ENCODE results near the gene NLRX1. TPM values are rescaled to one million over a fixed set of nuclear protein-coding genes. Genes with fewer than 3 reads are reported as not detected.
"Not testable (repeated sequence)": the region's sequence is repeated elsewhere in the genome, so short reads cannot be mapped to it uniquely, and the experiment has no call there.

NLRX1 gene
- total RNA-seq, 1 experiment from 2014 or later: 7.2 TPM

- Mint-ChIP-seq H3K27me3 (ENCODE audit: insufficient read depth, unreplicated experiment) (no peaks in the 10 kb centered on the region), H3K4me1 (ENCODE audit: low read depth, unreplicated experiment) (peaks cover 15% of the 10 kb centered on the region), H3K4me3 (ENCODE audit: unreplicated experiment) (no peak overlapping the region), H3K36me3 (ENCODE audit: insufficient read depth, unreplicated experiment) (no peaks in the 10 kb centered on the region), H3K27ac (ENCODE audit: unreplicated experiment) (no peak overlapping the region), H3K9me3 (ENCODE audit: unreplicated experiment) (no peaks in the 10 kb centered on the region)
- no peak for TF ChIP-seq CTCF (IDR thresholded peaks at IDR 0.05; ENCODE audit: insufficient read depth in 1 of 2, low read depth in 1 of 2, low read length in 1 of 2, severe bottlenecking in 1 of 2, unreplicated experiment in 1 of 2)
- POLR2A ChIA-PET: no interaction called here
- no TSS peak for BruUV-seq (replicated peaks)
- intact Hi-C loops (cut with micrococcal nuclease; ENCODE audit: unreplicated experiment): no loop called here
- Histone ChIP-seq H3K4me3 (ENCODE audit: low read depth, low read length) (no peak overlapping the region), H3K27me3 (replicated peaks; ENCODE audit: control insufficient read depth, insufficient read depth, low read length) (no peaks in the 10 kb centered on the region), H3K36me3 (ENCODE audit: control insufficient read depth, insufficient read depth, low read length) (no peaks in the 10 kb centered on the region), H3K9me3 (no peaks in the 10 kb centered on the region), H3K4me1 (peaks cover 17% of the 10 kb centered on the region)
- no peak for DNase-seq
- CTCF ChIA-PET: interaction anchor here (0.5 to 1.6 kb wide), 2 partner anchors 15 to 75 kb away, joined by 3 to 4 read pairs; no protein-coding TSS in a partner anchor
Measured at GRCh38 chr11:119181677-119182412, 13.3 kb downstream of the NLRX1 start.

GRCh38 chr11:119184399-119184798, 15.9 kb downstream of the NLRX1 start:
- BruUV-seq (replicated peaks); H3K27me3 Mint-ChIP-seq (ENCODE audit: insufficient read depth, unreplicated experiment); H3K4me3 ChIP-seq (ENCODE audit: low read depth, low read length); H3K36me3 Mint-ChIP-seq (ENCODE audit: insufficient read depth, unreplicated experiment); H3K9me3 Mint-ChIP-seq (ENCODE audit: unreplicated experiment); H3K36me3 ChIP-seq (ENCODE audit: control insufficient read depth, insufficient read depth, low read length); H3K9me3 ChIP-seq; H3K27me3 ChIP-seq (replicated peaks; ENCODE audit: control insufficient read depth, insufficient read depth, low read length); H3K27ac Mint-ChIP-seq (ENCODE audit: unreplicated experiment); DNase-seq; H3K4me3 Mint-ChIP-seq (ENCODE audit: unreplicated experiment); POLR2A ChIA-PET; intact Hi-C loops (cut with micrococcal nuclease; ENCODE audit: unreplicated experiment): not testable (repeated sequence)
- CTCF ChIA-PET: interaction anchor here (0.9 kb wide), 1 partner anchor 128 kb away, joined by 3 read pairs; no protein-coding TSS in a partner anchor
- H3K4me1 ChIP-seq: peaks cover 26% of the 10 kb centered on the region
- peaks cover 23% of the 10 kb centered on the region for H3K4me1 Mint-ChIP-seq (ENCODE audit: low read depth, unreplicated experiment)

- BruUV-seq (replicated peaks): no TSS peak
- Histone ChIP-seq H3K27me3 (replicated peaks; ENCODE audit: control insufficient read depth, insufficient read depth, low read length) (no peaks in the 10 kb centered on the region), H3K36me3 (ENCODE audit: control insufficient read depth, insufficient read depth, low read length) (no peaks in the 10 kb centered on the region), H3K4me1 (peaks cover 30% of the 10 kb centered on the region), H3K4me3 (ENCODE audit: low read depth, low read length) (peak overlapping the region; percentile 36), H3K9me3 (no peaks in the 10 kb centered on the region)
- H3K27ac Mint-ChIP-seq (ENCODE audit: unreplicated experiment): peak overlapping the region; percentile 85
- peaks cover 25% of the 10 kb centered on the region for H3K4me1 Mint-ChIP-seq (ENCODE audit: low read depth, unreplicated experiment)
- no peaks in the 10 kb centered on the region for H3K9me3 Mint-ChIP-seq (ENCODE audit: unreplicated experiment)
- H3K4me3 Mint-ChIP-seq (ENCODE audit: unreplicated experiment): peak overlapping the region; percentile 75
- TF ChIP-seq CTCF (IDR thresholded peaks at IDR 0.05; ENCODE audit: insufficient read depth in 1 of 2, low read depth in 1 of 2, low read length in 1 of 2, severe bottlenecking in 1 of 2, unreplicated experiment in 1 of 2): no peak
- CTCF ChIA-PET: interaction anchor here (0.9 to 1.0 kb wide), 4 partner anchors 13 to 153 kb away, joined by 3 to 7 read pairs (median 3); partner anchors contain the start of gene DPAGT1
- no peak for DNase-seq
- POLR2A ChIA-PET: interaction anchor here (1.0 kb wide), 2 partner anchors 11 to 84 kb away, joined by 4 to 6 read pairs; partner anchors contain the start of gene DPAGT1
- H3K36me3 Mint-ChIP-seq (ENCODE audit: insufficient read depth, unreplicated experiment): no peaks in the 10 kb centered on the region
- no peaks in the 10 kb centered on the region for H3K27me3 Mint-ChIP-seq (ENCODE audit: insufficient read depth, unreplicated experiment)
- intact Hi-C loops (cut with micrococcal nuclease; ENCODE audit: unreplicated experiment): no loop called here
Measured at GRCh38 chr11:119185981-119186634, 17.6 kb downstream of the NLRX1 start.

Data from Caco-2 (cell line).